HG02973 (cell line): Measurements from ENCODE around the gene CERS5.

Source experiments
- ATAC-seq: cut with Tn5 transposase; IDR thresholded peaks from one replicate; pipeline ENCODE4 v1.9.1; 2021; ENCODE audit warnings: moderate library complexity; ENCODE audit not compliant: unreplicated experiment

Gene CERS5, protein sequence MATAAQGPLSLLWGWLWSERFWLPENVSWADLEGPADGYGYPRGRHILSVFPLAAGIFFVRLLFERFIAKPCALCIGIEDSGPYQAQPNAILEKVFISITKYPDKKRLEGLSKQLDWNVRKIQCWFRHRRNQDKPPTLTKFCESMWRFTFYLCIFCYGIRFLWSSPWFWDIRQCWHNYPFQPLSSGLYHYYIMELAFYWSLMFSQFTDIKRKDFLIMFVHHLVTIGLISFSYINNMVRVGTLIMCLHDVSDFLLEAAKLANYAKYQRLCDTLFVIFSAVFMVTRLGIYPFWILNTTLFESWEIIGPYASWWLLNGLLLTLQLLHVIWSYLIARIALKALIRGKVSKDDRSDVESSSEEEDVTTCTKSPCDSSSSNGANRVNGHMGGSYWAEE

DNA sequence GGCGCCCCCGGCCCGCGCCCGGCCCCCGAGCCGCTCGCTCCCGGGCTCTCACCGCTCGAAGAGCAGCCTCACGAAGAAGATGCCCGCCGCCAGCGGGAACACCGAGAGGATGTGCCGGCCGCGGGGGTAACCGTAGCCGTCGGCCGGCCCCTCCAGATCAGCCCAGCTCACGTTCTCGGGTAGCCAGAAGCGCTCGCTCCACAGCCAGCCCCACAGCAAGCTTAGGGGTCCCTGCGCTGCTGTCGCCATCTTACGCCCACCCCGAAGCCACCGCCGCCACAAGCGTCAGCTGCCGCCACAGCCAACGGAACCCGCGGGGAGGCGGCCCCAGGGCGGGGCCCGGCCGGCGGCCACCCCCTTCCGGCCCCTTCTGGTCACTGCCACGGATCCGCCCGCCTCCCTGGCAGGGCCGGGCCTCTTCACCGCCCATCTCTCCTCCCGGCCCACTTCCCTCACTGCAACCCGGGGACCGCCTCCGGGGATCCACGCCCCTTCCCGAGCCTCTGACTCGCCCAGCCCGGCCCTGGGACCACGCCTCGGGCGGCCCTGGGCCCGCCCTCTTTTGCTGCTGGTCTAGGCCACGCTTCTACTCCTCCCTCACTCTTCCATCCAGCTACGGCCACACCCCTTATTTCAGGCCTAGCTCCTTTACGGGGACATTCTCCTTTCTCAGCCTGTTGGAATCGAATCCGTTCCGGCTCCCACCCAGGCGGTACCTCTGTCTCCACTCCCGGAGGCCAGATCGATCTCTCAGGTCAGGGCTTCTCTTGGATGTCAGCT, at the start of gene CERS5:
TSS of gene CERS5 (minus strand) at position 321 of the 780 bp plus-strand sequence. CDS start at position 249, 72 bp downstream.
- peak; percentile 96 for ATAC-seq

DNA sequence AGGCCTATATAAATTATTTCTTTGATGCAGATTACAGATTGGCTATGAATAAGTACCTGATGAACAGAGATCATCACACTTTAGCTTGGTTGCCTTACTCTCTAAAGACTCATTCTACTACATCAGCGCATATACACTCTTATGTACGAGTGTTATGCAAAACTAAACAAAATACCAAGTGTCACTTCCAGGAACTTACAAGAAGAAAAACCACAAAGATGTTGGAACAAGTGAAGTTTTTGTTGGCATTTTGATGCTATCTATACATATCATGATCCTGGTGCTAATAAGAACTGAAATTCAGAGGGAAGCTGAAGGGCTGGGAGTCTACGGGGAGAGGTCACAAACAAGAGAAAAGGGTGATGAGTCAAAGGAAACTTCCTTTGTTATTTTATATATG, 47.9 kb upstream of the CERS5 start:
- ATAC-seq, result no peak

DNA sequence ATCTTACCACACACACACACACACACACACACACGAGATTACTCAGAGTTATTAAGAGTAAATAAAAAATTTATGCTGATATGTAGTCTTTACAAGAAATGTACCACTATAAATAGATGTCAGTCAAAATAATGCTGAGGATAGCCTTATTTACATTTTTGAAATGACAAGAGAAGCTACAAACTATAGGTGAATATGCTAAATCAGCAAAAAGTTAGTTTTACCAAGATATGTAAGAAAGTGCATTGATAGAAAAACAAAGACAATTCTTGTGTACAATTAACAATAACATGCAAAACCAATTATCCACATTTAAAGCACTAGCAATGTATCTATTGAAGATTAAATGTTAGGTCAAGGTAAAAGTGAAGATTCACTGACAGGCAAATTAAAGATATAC, 46.8 kb upstream of the CERS5 start:
- ATAC-seq, result no peak

DNA sequence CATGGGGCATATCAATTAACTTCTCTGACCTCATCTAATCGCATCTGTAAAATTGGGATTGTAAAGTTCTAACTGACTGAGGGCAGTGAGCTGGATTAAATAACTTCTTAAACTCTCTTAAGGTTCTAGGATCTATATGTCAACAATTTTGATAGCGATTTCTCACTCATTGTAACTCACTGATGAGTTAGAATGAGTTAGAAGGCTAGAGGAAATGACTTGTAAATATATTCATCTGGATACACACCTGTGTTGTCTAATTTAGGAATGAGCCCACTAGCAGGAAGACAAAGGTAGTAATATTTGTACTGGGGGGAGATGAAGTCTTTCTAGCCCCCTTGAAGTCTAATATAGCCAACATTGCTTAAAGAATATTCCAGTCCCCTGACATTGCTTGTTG, 46.3 kb upstream of the CERS5 start:
- no peak for ATAC-seq

DNA sequence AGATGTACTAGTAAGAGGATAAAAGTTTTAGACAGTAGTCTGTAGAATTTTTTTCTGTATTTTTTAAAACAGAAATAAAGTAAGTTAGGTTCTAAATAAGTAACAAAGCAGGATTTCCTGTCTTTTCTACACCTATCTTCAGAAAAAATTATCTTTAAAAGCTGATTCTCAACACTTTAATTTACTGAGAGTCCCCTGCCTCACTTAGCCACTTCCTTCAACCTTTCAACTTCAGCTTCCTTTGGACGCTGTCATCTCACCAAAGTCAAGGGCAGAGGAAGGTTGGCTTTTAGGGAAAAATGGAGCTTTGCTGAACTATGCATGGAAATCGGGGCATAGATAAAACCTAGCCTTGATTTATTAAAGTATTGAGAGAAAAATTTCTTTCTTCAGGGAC, 44.9 kb upstream of the CERS5 start:
- ATAC-seq, result no peak

DNA sequence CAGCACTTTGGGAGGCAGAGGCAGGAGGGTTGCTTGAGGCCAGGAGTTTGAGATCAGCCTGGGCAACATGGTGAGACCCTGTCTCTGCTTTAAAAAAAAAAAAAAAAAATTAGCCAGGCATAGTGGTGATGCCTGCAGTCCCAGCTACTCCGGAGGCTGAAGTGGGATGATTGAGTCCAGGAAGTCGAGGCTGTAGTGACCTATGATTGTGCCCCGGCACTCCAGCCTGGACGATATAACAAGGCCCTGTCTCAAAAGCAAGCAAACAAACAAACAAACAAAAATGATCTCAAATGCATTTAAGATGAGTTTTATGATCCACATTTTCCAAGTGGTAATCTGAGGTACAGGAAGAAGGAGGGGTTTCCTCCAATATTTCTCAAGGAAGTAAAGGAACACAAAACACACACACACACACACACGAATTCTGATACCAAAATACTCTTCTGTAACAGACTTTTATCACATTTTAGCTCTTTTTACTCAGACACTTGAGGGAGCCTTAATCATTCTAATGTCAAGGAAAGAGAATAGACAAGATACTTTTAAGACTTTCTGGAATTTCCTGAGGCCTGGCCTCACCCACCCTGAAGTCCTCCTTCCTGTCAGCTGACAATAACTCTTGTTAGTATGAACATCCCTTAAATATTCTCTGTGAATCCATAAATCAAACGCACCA, 44.4 kb upstream of the CERS5 start:
- ATAC-seq, result no peak

DNA sequence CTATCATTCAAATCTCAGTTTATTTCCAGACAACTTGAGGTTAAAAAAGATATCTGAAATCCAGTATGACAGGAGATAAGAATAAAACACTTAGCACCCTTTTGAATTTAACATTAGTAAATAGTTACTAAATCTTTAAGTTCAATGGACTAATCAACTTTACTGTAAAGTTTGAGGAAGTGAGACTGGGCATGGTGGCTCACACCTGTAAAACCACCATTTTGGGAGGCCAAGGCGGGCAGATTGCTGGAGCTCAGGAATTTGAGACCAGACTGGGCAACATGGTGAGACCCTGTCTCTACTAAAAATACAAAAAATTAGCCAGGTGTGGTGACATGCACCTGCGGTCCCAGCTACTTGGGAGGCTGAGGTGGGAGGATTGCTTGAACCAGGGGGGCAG, 40.3 kb upstream of the CERS5 start:
- ATAC-seq, result no peak

DNA sequence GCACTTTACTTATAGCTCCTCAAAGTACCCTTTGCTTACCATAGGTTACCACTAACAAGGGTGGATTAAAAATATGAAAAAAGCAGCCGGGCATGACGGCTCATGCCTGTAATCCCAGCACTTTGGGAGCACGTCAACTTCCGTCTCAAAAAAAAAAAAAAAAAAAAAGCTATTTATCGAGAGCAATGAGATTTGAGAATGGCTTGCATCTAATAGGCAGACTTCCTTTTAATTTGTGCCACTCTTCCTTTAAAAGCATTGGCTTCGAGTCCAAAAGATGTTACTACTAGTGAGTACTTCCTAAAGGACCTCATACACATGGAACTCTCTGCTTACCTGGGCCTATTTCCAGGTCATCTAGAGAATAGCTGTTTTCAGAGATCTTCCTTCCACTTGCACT, 38.5 kb upstream of the CERS5 start:
- no peak for ATAC-seq

DNA sequence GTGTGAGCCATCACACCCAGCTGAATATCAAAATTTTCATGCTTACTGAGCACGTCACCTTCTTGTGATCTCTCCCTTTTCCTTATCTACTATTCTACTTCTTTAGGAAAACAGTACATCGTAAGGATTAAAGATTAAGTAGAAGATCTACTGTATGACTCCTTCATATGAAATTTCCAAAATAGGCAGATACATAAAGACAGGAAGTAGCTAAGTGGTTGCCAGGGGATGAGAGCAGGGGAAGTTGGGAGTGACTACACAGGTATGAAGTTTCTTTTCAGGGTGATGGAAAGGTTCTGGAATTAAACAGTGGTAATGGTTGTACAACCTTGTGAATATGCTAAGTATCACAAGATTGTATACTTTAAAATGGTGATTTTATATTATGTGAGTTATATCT, 36.5 kb upstream of the CERS5 start:
- no peak for ATAC-seq

GRCh38 chr12:50201987-50202521, 34.9 kb upstream of the CERS5 start:
- ATAC-seq, result no peak

GRCh38 chr12:50200552-50201273, 33.5 kb upstream of the CERS5 start:
- no peak for ATAC-seq

DNA sequence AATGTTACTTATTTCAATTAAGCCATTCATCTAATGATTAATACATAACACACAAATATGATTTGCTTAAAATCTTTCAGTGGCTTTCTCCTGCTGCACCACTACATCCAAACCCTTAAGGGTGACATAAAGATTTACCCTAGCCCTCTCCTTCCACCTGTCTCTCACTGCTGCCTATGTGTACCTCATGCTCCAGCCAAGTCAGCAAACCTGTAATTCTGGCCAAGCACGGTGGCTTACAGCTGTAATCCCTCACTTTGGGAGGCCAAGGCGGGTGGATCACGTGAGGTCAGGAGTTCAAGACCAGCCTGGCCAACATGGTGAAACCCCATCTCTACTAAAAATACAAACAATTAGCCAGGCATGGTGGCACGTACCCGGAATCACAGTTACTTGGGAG, 31.7 kb upstream of the CERS5 start:
- ATAC-seq, result no peak

DNA sequence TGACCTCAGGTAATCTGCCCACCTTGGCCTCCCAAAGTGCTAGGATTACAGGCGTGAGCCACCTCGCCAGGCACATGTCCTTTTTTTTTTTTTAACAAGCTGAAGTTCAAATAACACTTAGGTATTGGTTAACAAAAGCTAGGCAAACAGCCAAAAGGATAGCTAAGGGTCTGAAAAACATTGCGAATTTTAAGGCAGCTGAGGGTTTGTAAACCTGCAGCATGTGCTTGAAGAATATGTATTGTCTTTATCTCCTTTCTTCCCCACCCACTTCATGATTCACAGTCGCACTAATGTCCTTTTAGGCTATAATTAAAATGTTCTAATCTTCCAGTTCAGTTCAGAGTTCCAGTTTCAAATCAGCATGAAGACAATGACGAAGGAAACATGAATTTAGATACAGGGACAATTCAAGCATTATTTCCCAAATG, 30.1 kb upstream of the CERS5 start:
- ATAC-seq, result no peak

GRCh38 chr12:50196537-50196936, 29.4 kb upstream of the CERS5 start:
- no peak for ATAC-seq

DNA sequence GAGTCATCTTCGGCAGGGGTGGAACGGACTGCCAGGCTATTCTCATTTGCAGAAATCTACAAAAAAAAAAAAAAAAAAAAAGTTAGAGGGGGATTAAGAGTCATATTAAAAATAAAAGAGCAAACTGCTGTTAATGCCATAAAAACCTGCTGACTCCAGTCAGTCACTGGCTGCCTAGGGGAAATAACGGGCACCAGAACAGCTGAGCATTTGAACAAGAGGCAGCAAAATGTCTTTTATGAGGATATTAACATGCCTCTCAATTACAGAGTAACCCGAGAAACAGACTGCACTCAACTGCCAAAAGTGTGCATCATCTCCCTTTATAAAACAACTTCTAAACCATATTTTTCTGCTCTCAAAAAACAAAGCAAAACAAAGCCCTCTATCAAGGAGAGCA, 28.7 kb upstream of the CERS5 start:
- ATAC-seq, result no peak

DNA sequence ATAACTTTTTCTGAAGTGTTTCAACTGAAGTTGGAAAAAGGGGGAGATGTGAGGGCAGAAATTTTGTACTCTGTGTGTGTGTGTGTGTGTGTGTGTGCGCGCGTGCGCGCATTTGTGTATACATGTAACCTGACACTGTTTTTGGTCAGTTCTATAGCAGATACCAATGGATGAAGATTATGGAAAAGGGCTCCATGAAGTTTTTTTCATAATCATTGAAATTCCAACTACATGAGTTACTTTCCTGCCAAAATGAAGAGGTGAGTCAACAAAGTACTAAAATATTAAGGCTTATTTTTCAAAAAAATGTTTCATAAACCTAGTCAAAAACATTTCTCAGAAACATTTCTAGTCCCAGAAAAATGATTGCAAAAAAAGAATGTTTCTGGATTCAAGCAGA, 25.7 kb upstream of the CERS5 start:
- ATAC-seq, result no peak

- no peak for ATAC-seq
These were observed 25.1 kb upstream of the CERS5 start for GRCh38 chr12:50192236-50192635.

- ATAC-seq, result no peak
These were observed 23.7 kb upstream of the CERS5 start for GRCh38 chr12:50190859-50191258.

DNA sequence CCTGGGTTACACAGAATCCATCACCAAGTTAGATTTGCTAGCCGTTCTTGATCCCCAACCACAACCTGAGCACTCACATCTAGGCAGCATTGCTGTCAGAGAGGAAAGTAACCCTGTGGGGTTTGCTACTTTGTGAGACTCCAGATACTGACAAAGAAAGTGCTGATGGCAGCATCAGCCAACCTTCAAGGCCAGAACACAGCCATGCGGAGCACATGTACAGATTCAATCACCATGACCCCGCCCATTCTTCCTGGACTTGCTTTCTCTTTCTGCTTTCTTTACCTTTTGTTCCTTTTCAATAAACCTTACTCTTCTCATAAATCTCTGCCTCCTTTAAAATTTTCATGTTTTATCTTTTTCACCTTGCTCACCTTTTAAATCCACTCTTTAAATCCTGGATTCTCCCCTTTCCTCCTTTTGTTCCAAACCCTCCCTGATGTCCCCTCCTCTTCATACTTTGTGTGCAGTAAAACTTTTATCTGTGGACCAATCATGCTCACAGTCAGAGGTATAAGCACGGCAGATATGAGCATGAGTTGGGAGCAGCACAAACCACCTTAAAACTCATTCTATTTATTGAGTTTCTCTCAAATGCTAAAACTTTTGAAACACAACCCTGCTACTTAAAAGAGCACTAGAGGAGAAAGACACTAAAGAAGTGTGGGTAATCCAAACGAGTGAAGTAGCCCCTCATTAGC, 21.9 kb upstream of the CERS5 start:
- ATAC-seq, result no peak

- no peak for ATAC-seq
These were observed 21.1 kb upstream of the CERS5 start for GRCh38 chr12:50188241-50188781.
